GM12878 (cell line): ENCODE data around the gene HCN4. TPM values are rescaled to one million over a fixed set of nuclear protein-coding genes. Genes with fewer than 3 reads are reported as not detected.

Experiments
- ATAC-seq: fragments of 200-7000 bp; cut with Tn5 transposase; 3 replicates; pipeline ENCODE4 v1.9.1; 2020; ENCODE audit warnings: mild to moderate bottlenecking, moderate library complexity
- BruUV-seq: library from RNA; stranded (reverse); fragments of 400-500 nt; replicated peaks from 2 replicates; lab custom pipeline; 2021; lab: Mats Ljungman, UMichigan
- CTCF ChIA-PET: fragments of 300-600 bp; sonication (Branson Sonifier 250); formaldehyde crosslinking; extraction: SDS; loops from one replicate; lab custom pipeline; 2021; ENCODE audit warnings: inconsistent platforms; lab: Yijun Ruan, JAX
- POLR2A ChIA-PET: fragments of 350-600 bp; formaldehyde crosslinking; extraction: SDS; loops from one replicate; lab custom pipeline; 2021; ENCODE audit warnings: inconsistent platforms; lab: Charles Lee
- RAD21 ChIA-PET: fragments of 300-600 bp; sonication (Branson Sonifier 250); formaldehyde crosslinking; loops from one replicate; lab custom pipeline; 2023; ENCODE audit warnings: antibody characterized with exemption; ENCODE audit not compliant: unreplicated experiment; lab: Charles Lee
- SMC1A ChIA-PET: fragments of 300-600 bp; sonication (Branson Sonifier 250); formaldehyde crosslinking; loops from one replicate; lab custom pipeline; 2023; ENCODE audit not compliant: unreplicated experiment, uncharacterized antibody; lab: Charles Lee
- DNase-seq: peaks from one replicate; pipeline ENCODE4 v3.0.0-alpha.2; 2011; ENCODE audit warnings: low read depth, low spot score
- FAIRE-seq: peaks from 3 replicates; lab custom pipeline; 2011; peaks lifted over from hg19 to GRCh38; lab: Jason Lieb, UNC
- H2AFZ ChIP-seq: 2 replicates; pipeline ENCODE4 v1.6.0; 2011; ENCODE audit warnings: low read depth, low read length, control low read depth; ENCODE audit not compliant: control insufficient read depth
- H3K27ac ChIP-seq: 2 replicates; pipeline ENCODE4 v1.5.1; 2011; ENCODE audit warnings: control low read depth; ENCODE audit not compliant: control insufficient read depth, insufficient read depth
- H3K27me3 ChIP-seq, 2 experiments: replicated peaks in 1 of 2; 2 replicates each; pipeline versions ENCODE4 v1.6.0 to v1.6.1; 2011; ENCODE audit warnings: low read length in 1 of 2; ENCODE audit not compliant: control insufficient read depth in 2 of 2, insufficient read depth in 2 of 2
- H3K36me3 ChIP-seq, 2 experiments: 2 replicates each; pipeline ENCODE4 v1.5.1; 2011; ENCODE audit warnings: low read length in 1 of 2; ENCODE audit not compliant: control insufficient read depth in 2 of 2, insufficient read depth in 2 of 2
- H3K4me1 ChIP-seq: 2 replicates; pipeline ENCODE4 v1.6.1; 2011; ENCODE audit warnings: mild to moderate bottlenecking, low read length, moderate library complexity, mixed read lengths; ENCODE audit not compliant: control insufficient read depth, insufficient read depth
- H3K4me2 ChIP-seq: 2 replicates; pipeline ENCODE4 v1.6.0; 2011; ENCODE audit warnings: control low read depth; ENCODE audit not compliant: control insufficient read depth, insufficient read depth
- H3K4me3 ChIP-seq: fragments of 200-600 bp; sonication (generic); 2 replicates; pipeline ENCODE4 v1.5.1; 2016
- H3K79me2 ChIP-seq: 2 replicates; pipeline ENCODE4 v1.6.0; 2011; ENCODE audit warnings: low read length; ENCODE audit not compliant: control insufficient read depth, insufficient read depth
- H3K9ac ChIP-seq: 2 replicates; pipeline ENCODE4 v1.8.0; 2011; ENCODE audit warnings: low read length, control low read depth, mixed read lengths; ENCODE audit not compliant: control insufficient read depth, insufficient read depth
- H3K9me3 ChIP-seq: replicated peaks from 3 replicates; pipeline ENCODE4 v1.5.1; 2011; ENCODE audit warnings: mild to moderate bottlenecking, low read length; ENCODE audit not compliant: control insufficient read depth, insufficient read depth
- H4K20me1 ChIP-seq: 2 replicates; pipeline ENCODE4 v1.6.0; 2011; ENCODE audit not compliant: control insufficient read depth, insufficient read depth
- BHLHE40 ChIP-seq, 2 experiments: fragments of 450-650 bp in 1 of 2; IDR thresholded peaks; 2 replicates each; pipeline ENCODE4 v1.6.1; 2011 to 2017; ENCODE audit warnings: low read depth in 2 of 2, borderline replicate concordance in 1 of 2, improper control_type of control experiment in 1 of 2, low read length in 1 of 2, mild to moderate bottlenecking in 1 of 2
- CBX3 ChIP-seq: fragments of 200-600 bp; sonication (generic); IDR thresholded peaks from 2 replicates; pipeline ENCODE4 v1.6.1; 2016; ENCODE audit warnings: low read depth, borderline replicate concordance
- CREB1 ChIP-seq: IDR thresholded peaks from 2 replicates; pipeline ENCODE4 v1.6.1; 2012; ENCODE audit warnings: low read depth, mild to moderate bottlenecking, inconsistent platforms
- CREM ChIP-seq: IDR thresholded peaks from 2 replicates; pipeline ENCODE4 v1.6.1; 2014; ENCODE audit warnings: antibody characterized with exemption, low read depth
- ETV6 ChIP-seq, 2 experiments: fragments of 450-650 bp in 1 of 2; IDR thresholded peaks in 1 of 2; conservative IDR thresholded peaks in 1 of 2; 2 replicates each; pipeline ENCODE4 v1.6.1; 2014; ENCODE audit warnings: antibody characterized with exemption in 1 of 2, borderline replicate concordance in 1 of 2, low read depth in 1 of 2, mild to moderate bottlenecking in 1 of 2, moderate library complexity in 1 of 2
- IKZF2 ChIP-seq, 2 experiments: fragments of 450-650 bp; IDR thresholded peaks; 2 replicates each; pipeline ENCODE4 v1.6.1; 2017; ENCODE audit warnings: mild to moderate bottlenecking in 2 of 2, moderate library complexity in 2 of 2
- MTA2 ChIP-seq: fragments of 450-650 bp; IDR thresholded peaks from 2 replicates; pipeline ENCODE4 v1.6.1; 2016; ENCODE audit warnings: low read depth, mild to moderate bottlenecking, moderate library complexity
- NBN ChIP-seq: fragments of 450-650 bp; IDR thresholded peaks from 2 replicates; pipeline ENCODE4 v1.6.1; 2016
- PAX5 ChIP-seq: IDR thresholded peaks from 2 replicates; pipeline ENCODE4 v1.6.1; 2011; ENCODE audit warnings: low read depth, low read length, borderline replicate concordance
- POU2F2 ChIP-seq: IDR thresholded peaks from 3 replicates; pipeline ENCODE4 v1.6.1; 2011; ENCODE audit warnings: low read depth, mild to moderate bottlenecking, low read length, borderline replicate concordance
- SIN3A ChIP-seq: IDR thresholded peaks from 2 replicates; pipeline ENCODE4 v1.6.1; 2012; ENCODE audit warnings: low read depth, low read length, improper control_type of control experiment
- SRF ChIP-seq, 2 experiments: IDR thresholded peaks; 2 replicates each; pipeline ENCODE4 v1.6.1; 2011; ENCODE audit warnings: low read depth in 2 of 2, low read length in 2 of 2, mild to moderate bottlenecking in 1 of 2, moderate library complexity in 1 of 2
- ZBTB4 ChIP-seq: fragments of 450-650 bp; formaldehyde crosslinking; IDR thresholded peaks from 2 replicates; pipeline ENCODE4 v1.4.0; 2022; ENCODE audit warnings: mild to moderate bottlenecking, moderate library complexity
- ZBTB40 ChIP-seq: fragments of 450-650 bp; IDR thresholded peaks from 2 replicates; pipeline ENCODE4 v1.6.1; 2016; ENCODE audit warnings: mild to moderate bottlenecking, moderate library complexity, borderline replicate concordance
- ZZZ3 ChIP-seq: IDR thresholded peaks from 2 replicates; pipeline ENCODE4 v1.6.1; 2011; ENCODE audit warnings: low read depth; ENCODE audit not compliant: control insufficient read depth, insufficient read length
- WGBS: methylation state at CpG from one replicate; pipeline ENCODE4 v1.1.6; 2016; ENCODE audit warnings: low lambda C conversion rate; ENCODE audit not compliant: insufficient replicate concordance, insufficient coverage; ENCODE audit errors: missing lambda C conversion rate; 5-methylcytosine and 5-hydroxymethylcytosine counted together
- in situ Hi-C: fragments of 300-500 bp; cut with MboI; formaldehyde crosslinking; loops from 9 replicates; pipeline ENCODE4 v1.14.3; 2018; ENCODE audit warnings: mixed read lengths
- intact Hi-C: fragments of 100-400 bp; cut with micrococcal nuclease; formaldehyde crosslinking; loops from one replicate; pipeline ENCODE4 v1.14.2; 2022; ENCODE audit not compliant: unreplicated experiment
- polyA plus RNA-seq, 11 experiments: library from polyadenylated mRNA; depleted of rRNA in 4 of 11; unstranded in 6 of 11; stranded (reverse) in 5 of 11; fragments of >200 nt; fragmentation: Nextera tagmentation in 4 of 11; fragmentation: Illumina TruSeq in 1 of 11; extraction: Ambion mirVana in 4 of 11; extraction: Trizol in 1 of 11; gene quantifications; 1 replicate in 1 of 11; 2 replicates in 10 of 11; pipeline versions ENCODE4 v1.2.1 to v1.2.3, GENCODE V29; 2011 to 2016; ENCODE audit warnings: inconsistent platforms in 2 of 11, missing spikeins in 2 of 11, low read depth in 1 of 11
- total RNA-seq, 4 experiments: library from RNA; depleted of rRNA in 3 of 4; stranded (reverse); fragments of >200 nt in 3 of 4; fragmentation: Illumina TruSeq in 1 of 4; extraction: Trizol in 1 of 4; gene quantifications; 2 replicates each; pipeline versions ENCODE4 v1.2.1 to v1.2.3, GENCODE V29; 2013 to 2021

HCN4 gene
- total and polyA plus RNA-seq, 10 of the 15 experiments (the other 5 are each of a cell fraction or from before 2014, with no cell fraction given): 0.03 to 0.10 TPM; not detected in 8

- H3K27me3 ChIP-seq: no peaks in the 10 kb centered on the region; a peak in 2 of 4 replicates
- H3K9me3 ChIP-seq: no peaks in the 10 kb centered on the region
- ChIA-PET RAD21 (no interaction called here), CTCF (no interaction called here), POLR2A (no interaction called here), SMC1A (no interaction called here)
- H3K4me1 ChIP-seq: no peaks in the 10 kb centered on the region
- H3K27ac ChIP-seq: no peak overlapping the region
- no TSS peak for BruUV-seq
- H2AFZ ChIP-seq: no peak overlapping the region
- DNase-seq (no peak), ATAC-seq (no peak), FAIRE-seq (no peak)
- intact Hi-C loops: no loop called here
- 33% methylated on average over 9 of the region's 9 CpGs for WGBS
- no peaks in the 10 kb centered on the region for H3K36me3 ChIP-seq
- H4K20me1 ChIP-seq: no peaks in the 10 kb centered on the region
- in situ Hi-C loops: no loop called here
- H3K4me3 ChIP-seq: no peak overlapping the region
- no peaks in the 10 kb centered on the region for H3K79me2 ChIP-seq
- no peak overlapping the region for H3K4me2 ChIP-seq
- no peak overlapping the region for H3K9ac ChIP-seq
- TF ChIP-seq POU2F2 (no peak), ETV6 (conservative IDR thresholded peaks at IDR 0.05 in 1 of 2, IDR thresholded peaks at IDR 0.05 in 1 of 2; ENCODE audit: borderline replicate concordance in 1 of 2, low read depth in 1 of 2) (no peak), BHLHE40 (IDR thresholded peaks at IDR 0.05; ENCODE audit: borderline replicate concordance in 1 of 2, low read depth in 2 of 2, low read length in 1 of 2) (no peak), SRF (IDR thresholded peaks at IDR 0.05; ENCODE audit: low read depth in 2 of 2, low read length in 2 of 2) (no peak), CBX3 (no peak), ZBTB4 (CRISPR knock-in tag) (no peak), IKZF2 (IDR thresholded peaks at IDR 0.05) (no peak), MTA2 (no peak), PAX5 (no peak), ZBTB40 (no peak), NBN (no peak), ZZZ3 (no peak), SIN3A (no peak), CREM (no peak), CREB1 (no peak)
Measured at GRCh38 chr15:73296609-73297353, 72.0 kb downstream of the HCN4 start.
